K562 (cell line): Measurements from ENCODE around the gene LIPT2. TPM values are rescaled to one million over a fixed set of nuclear protein-coding genes. Genes with fewer than 3 reads are reported as not detected.
A peak's percentile ranks its signal among the peaks of the same experiment; 100 is the strongest.

Experiments used
- BMI1 ChIP-seq: fragments of 150-350 bp; IDR thresholded peaks from 2 replicates; pipeline ENCODE4 v1.6.1; 2014; ENCODE audit warnings: low read length
- CBFA2T3 ChIP-seq: fragments of 450-650 bp; IDR thresholded peaks from 2 replicates; pipeline ENCODE4 v1.6.1; 2017
- EP400 ChIP-seq: fragments of 450-650 bp; IDR thresholded peaks from 2 replicates; pipeline ENCODE4 v1.6.1; 2017; ENCODE audit warnings: antibody characterized with exemption, mild to moderate bottlenecking, moderate library complexity
- HBP1 ChIP-seq: fragments of 450-650 bp; formaldehyde crosslinking; IDR thresholded peaks from 2 replicates; pipeline ENCODE4 v1.4.0; 2022; ENCODE audit warnings: missing genetic modification characterization
- HIVEP1 ChIP-seq: fragments of 250-450 bp; sonication (Bioruptor Pico); IDR thresholded peaks from 2 replicates; pipeline ENCODE4 v1.4.0; 2020; ENCODE audit warnings: mild to moderate bottlenecking
- KDM4B ChIP-seq, 2 experiments: fragments of 450-650 bp in 1 of 2; sonication (generic) in 1 of 2; IDR thresholded peaks; 2 replicates each; pipeline ENCODE4 v1.6.1; 2016 to 2017; ENCODE audit warnings: borderline replicate concordance in 2 of 2, antibody characterized with exemption in 1 of 2, low read depth in 1 of 2, mild to moderate bottlenecking in 1 of 2
- NR4A1 ChIP-seq, 2 experiments: fragments of 250-450 bp in 1 of 2; fragments of 450-650 bp in 1 of 2; sonication (Bioruptor Pico) in 1 of 2; IDR thresholded peaks; 2 replicates each; pipeline versions ENCODE4 v1.4.0 to v1.6.1; 2016 to 2020; ENCODE audit warnings: mild to moderate bottlenecking in 2 of 2, missing compliant biosample characterization in 1 of 2, missing genetic modification characterization in 1 of 2, moderate library complexity in 1 of 2
- PHF20 ChIP-seq: fragments of 450-650 bp; IDR thresholded peaks from 2 replicates; pipeline ENCODE4 v1.6.1; 2018; ENCODE audit not compliant: partially characterized antibody
- PTRF ChIP-seq: fragments of 450-650 bp; IDR thresholded peaks from 2 replicates; pipeline ENCODE4 v1.6.1; 2016; ENCODE audit warnings: mild to moderate bottlenecking, missing genetic modification characterization, missing compliant biosample characterization
- TSC22D4 ChIP-seq: fragments of 450-650 bp; IDR thresholded peaks from 2 replicates; pipeline ENCODE4 v1.6.1; 2016; ENCODE audit warnings: missing genetic modification characterization, missing biosample characterization, control low read depth
- ZNF655 ChIP-seq: fragments of 250-450 bp; sonication (Bioruptor Pico); IDR thresholded peaks from 2 replicates; pipeline ENCODE4 v1.5.0; 2021
- ZNF740 ChIP-seq, 3 experiments: fragments of 200-800 bp in 1 of 3; sonication (Bioruptor generic) in 1 of 3; sonication (generic) in 1 of 3; formaldehyde crosslinking in 1 of 3; IDR thresholded peaks; 2 replicates each; pipeline versions ENCODE4 v1.6.1 to v1.8.0; 2016 to 2022; ENCODE audit warnings: mild to moderate bottlenecking in 2 of 3, missing compliant biosample characterization in 2 of 3, missing genetic modification characterization in 2 of 3, missing genetic modification reagents in 1 of 3
- polyA plus RNA-seq, 8 experiments: library from polyadenylated mRNA; depleted of rRNA in 4 of 8; stranded (reverse) in 5 of 8; unstranded in 3 of 8; fragments of >200 nt; fragmentation: Nextera tagmentation in 2 of 8; fragmentation: Illumina TruSeq in 1 of 8; extraction: Ambion mirVana in 2 of 8; extraction: Trizol in 1 of 8; gene quantifications; 2 replicates each; pipeline versions ENCODE4 v1.2.1 to v1.2.3, GENCODE V29; 2011 to 2014; ENCODE audit warnings: inconsistent platforms in 1 of 8, missing spikeins in 1 of 8
- total RNA-seq, 7 experiments: library from RNA; depleted of rRNA in 6 of 7; stranded (reverse); fragments of >200 nt in 6 of 7; fragmentation: Illumina TruSeq in 2 of 7; extraction: Trizol in 2 of 7; gene quantifications; 2 replicates each; pipeline versions ENCODE4 v1.2.1 to v1.2.3, GENCODE V29; 2011 to 2021; ENCODE audit warnings: low replicate concordance in 1 of 7
- TF ChIP-seq, protein P1 (sequence below): fragments of 450-650 bp; IDR thresholded peaks from 2 replicates; pipeline ENCODE4 v1.6.1; 2014; ENCODE audit warnings: low read depth, mild to moderate bottlenecking, moderate library complexity, borderline replicate concordance
- TF ChIP-seq, protein P2 (sequence below), 3 experiments: IDR thresholded peaks in 2 of 3; conservative IDR thresholded peaks in 1 of 3; 2 replicates each; pipeline ENCODE4 v1.5.1; 2011 to 2012; ENCODE audit warnings: low read length in 3 of 3, mild to moderate bottlenecking in 3 of 3, control low read depth in 2 of 3, improper control_type of control experiment in 1 of 3, inconsistent platforms in 1 of 3, low read depth in 1 of 3, mixed read lengths in 1 of 3, moderate library complexity in 1 of 3; ENCODE audit not compliant: insufficient read depth in 2 of 3
- TF ChIP-seq, protein P3 (sequence below): sonication (generic); formaldehyde crosslinking; IDR thresholded peaks from 2 replicates; pipeline ENCODE4 v1.8.1; 2023; ENCODE audit warnings: missing genetic modification reagents, mild to moderate bottlenecking, borderline replicate concordance

LIPT2 gene
- total and polyA plus RNA-seq, 9 of the 15 experiments (the other 6 are each of a cell fraction or from before 2014, with no cell fraction given): 1.00 to 5.2 (median 3.5) TPM

GRCh38 chr11:74459584-74459983, 33.9 kb downstream of the LIPT2 start (continued):
- TF ChIP-seq, protein P1, sequence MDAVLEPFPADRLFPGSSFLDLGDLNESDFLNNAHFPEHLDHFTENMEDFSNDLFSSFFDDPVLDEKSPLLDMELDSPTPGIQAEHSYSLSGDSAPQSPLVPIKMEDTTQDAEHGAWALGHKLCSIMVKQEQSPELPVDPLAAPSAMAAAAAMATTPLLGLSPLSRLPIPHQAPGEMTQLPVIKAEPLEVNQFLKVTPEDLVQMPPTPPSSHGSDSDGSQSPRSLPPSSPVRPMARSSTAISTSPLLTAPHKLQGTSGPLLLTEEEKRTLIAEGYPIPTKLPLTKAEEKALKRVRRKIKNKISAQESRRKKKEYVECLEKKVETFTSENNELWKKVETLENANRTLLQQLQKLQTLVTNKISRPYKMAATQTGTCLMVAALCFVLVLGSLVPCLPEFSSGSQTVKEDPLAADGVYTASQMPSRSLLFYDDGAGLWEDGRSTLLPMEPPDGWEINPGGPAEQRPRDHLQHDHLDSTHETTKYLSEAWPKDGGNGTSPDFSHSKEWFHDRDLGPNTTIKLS: no peak
- TF ChIP-seq CBFA2T3 (peak; percentile 91), HIVEP1 (CRISPR knock-in tag) (no peak), PHF20 (no peak), HBP1 (CRISPR knock-in tag) (0 out of 2 replicates have a peak, but pooled peaks have one; percentile 17), PTRF (no peak), NR4A1 (CRISPR knock-in tag; IDR thresholded peaks at IDR 0.05) (no peak), NR4A1 (tag; IDR thresholded peaks at IDR 0.05) (peak; percentile 72; the same call in 1 of the 2 replicates), EP400 (peak; percentile 57; the same call in 1 of the 2 replicates), KDM4B (IDR thresholded peaks at IDR 0.05; ENCODE audit: borderline replicate concordance in 2 of 2, low read depth in 1 of 2) (no peak), BMI1 (no peak), ZNF740 (CRISPR knock-in tag; IDR thresholded peaks at IDR 0.05) (no peak), ZNF740 (tag; IDR thresholded peaks at IDR 0.05) (no peak), ZNF655 (CRISPR knock-in tag) (no peak), TSC22D4 (tag) (no peak)
- TF ChIP-seq, protein P2, sequence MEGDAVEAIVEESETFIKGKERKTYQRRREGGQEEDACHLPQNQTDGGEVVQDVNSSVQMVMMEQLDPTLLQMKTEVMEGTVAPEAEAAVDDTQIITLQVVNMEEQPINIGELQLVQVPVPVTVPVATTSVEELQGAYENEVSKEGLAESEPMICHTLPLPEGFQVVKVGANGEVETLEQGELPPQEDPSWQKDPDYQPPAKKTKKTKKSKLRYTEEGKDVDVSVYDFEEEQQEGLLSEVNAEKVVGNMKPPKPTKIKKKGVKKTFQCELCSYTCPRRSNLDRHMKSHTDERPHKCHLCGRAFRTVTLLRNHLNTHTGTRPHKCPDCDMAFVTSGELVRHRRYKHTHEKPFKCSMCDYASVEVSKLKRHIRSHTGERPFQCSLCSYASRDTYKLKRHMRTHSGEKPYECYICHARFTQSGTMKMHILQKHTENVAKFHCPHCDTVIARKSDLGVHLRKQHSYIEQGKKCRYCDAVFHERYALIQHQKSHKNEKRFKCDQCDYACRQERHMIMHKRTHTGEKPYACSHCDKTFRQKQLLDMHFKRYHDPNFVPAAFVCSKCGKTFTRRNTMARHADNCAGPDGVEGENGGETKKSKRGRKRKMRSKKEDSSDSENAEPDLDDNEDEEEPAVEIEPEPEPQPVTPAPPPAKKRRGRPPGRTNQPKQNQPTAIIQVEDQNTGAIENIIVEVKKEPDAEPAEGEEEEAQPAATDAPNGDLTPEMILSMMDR (IDR thresholded peaks at IDR 0.05 in 2 of 3, conservative IDR thresholded peaks at IDR 0.05 in 1 of 3; ENCODE audit: insufficient read depth in 2 of 3, low read depth in 1 of 3, low read length in 3 of 3): no peak
- TF ChIP-seq, protein P3, sequence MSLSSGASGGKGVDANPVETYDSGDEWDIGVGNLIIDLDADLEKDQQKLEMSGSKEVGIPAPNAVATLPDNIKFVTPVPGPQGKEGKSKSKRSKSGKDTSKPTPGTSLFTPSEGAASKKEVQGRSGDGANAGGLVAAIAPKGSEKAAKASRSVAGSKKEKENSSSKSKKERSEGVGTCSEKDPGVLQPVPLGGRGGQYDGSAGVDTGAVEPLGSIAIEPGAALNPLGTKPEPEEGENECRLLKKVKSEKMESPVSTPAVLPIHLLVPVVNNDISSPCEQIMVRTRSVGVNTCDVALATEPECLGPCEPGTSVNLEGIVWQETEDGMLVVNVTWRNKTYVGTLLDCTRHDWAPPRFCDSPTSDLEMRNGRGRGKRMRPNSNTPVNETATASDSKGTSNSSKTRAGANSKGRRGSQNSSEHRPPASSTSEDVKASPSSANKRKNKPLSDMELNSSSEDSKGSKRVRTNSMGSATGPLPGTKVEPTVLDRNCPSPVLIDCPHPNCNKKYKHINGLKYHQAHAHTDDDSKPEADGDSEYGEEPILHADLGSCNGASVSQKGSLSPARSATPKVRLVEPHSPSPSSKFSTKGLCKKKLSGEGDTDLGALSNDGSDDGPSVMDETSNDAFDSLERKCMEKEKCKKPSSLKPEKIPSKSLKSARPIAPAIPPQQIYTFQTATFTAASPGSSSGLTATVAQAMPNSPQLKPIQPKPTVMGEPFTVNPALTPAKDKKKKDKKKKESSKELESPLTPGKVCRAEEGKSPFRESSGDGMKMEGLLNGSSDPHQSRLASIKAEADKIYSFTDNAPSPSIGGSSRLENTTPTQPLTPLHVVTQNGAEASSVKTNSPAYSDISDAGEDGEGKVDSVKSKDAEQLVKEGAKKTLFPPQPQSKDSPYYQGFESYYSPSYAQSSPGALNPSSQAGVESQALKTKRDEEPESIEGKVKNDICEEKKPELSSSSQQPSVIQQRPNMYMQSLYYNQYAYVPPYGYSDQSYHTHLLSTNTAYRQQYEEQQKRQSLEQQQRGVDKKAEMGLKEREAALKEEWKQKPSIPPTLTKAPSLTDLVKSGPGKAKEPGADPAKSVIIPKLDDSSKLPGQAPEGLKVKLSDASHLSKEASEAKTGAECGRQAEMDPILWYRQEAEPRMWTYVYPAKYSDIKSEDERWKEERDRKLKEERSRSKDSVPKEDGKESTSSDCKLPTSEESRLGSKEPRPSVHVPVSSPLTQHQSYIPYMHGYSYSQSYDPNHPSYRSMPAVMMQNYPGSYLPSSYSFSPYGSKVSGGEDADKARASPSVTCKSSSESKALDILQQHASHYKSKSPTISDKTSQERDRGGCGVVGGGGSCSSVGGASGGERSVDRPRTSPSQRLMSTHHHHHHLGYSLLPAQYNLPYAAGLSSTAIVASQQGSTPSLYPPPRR (CRISPR knock-in tag): no peak
